A673 (cell line): ENCODE measurements around the gene P4HTM.
"Not testable (repeated sequence)": the region's sequence is repeated elsewhere in the genome, so short reads cannot be mapped to it uniquely, and the experiment has no call there.

Experiments
- EZH2 ChIP-seq: fragments of 200-600 bp; sonication (generic); IDR thresholded peaks from 2 replicates; pipeline ENCODE4 v1.6.1; 2017; ENCODE audit warnings: borderline replicate concordance, low read depth, mild to moderate bottlenecking, mixed read lengths, antibody characterized with exemption, low read length; ENCODE audit not compliant: poor library complexity, severe bottlenecking
- TF ChIP-seq, protein P1 (sequence below): fragments of 300-800, 200-600 bp; sonication (generic); conservative IDR thresholded peaks from 2 replicates; pipeline ENCODE4 v1.5.1; 2017; ENCODE audit warnings: low read depth, mild to moderate bottlenecking, antibody characterized with exemption, low read length, moderate library complexity, mixed read lengths

GRCh38 chr3:49008627-49009026 is 18.6 kb downstream of the P4HTM start:
- TF ChIP-seq, protein P1, sequence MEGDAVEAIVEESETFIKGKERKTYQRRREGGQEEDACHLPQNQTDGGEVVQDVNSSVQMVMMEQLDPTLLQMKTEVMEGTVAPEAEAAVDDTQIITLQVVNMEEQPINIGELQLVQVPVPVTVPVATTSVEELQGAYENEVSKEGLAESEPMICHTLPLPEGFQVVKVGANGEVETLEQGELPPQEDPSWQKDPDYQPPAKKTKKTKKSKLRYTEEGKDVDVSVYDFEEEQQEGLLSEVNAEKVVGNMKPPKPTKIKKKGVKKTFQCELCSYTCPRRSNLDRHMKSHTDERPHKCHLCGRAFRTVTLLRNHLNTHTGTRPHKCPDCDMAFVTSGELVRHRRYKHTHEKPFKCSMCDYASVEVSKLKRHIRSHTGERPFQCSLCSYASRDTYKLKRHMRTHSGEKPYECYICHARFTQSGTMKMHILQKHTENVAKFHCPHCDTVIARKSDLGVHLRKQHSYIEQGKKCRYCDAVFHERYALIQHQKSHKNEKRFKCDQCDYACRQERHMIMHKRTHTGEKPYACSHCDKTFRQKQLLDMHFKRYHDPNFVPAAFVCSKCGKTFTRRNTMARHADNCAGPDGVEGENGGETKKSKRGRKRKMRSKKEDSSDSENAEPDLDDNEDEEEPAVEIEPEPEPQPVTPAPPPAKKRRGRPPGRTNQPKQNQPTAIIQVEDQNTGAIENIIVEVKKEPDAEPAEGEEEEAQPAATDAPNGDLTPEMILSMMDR, result not testable (repeated sequence)
- TF ChIP-seq EZH2, result not testable (repeated sequence)
